K562 (cell line): ENCODE results near the gene ATP6V0C. TPM values are rescaled to one million over a fixed set of nuclear protein-coding genes. Genes with fewer than 3 reads are reported as not detected.

Source experiments
- DACH1 ChIP-seq: fragments of 450-650 bp; IDR thresholded peaks from 2 replicates; pipeline ENCODE4 v1.6.1; 2018; ENCODE audit not compliant: partially characterized antibody
- ELF2 ChIP-seq: fragments of 250-450 bp; sonication (Bioruptor Pico); IDR thresholded peaks from 2 replicates; pipeline ENCODE4 v1.5.0; 2021; ENCODE audit warnings: mild to moderate bottlenecking
- ERF ChIP-seq: fragments of 450-650 bp; formaldehyde crosslinking; IDR thresholded peaks from 2 replicates; pipeline ENCODE4 v1.4.0; 2020; ENCODE audit warnings: mild to moderate bottlenecking, mixed read lengths
- IRF1 ChIP-seq: sonication (generic); formaldehyde crosslinking; IDR thresholded peaks from 2 replicates; pipeline ENCODE4 v1.8.0; 2022; ENCODE audit warnings: missing genetic modification reagents, mild to moderate bottlenecking, borderline replicate concordance
- PHB ChIP-seq: fragments of 250-450 bp; sonication (Bioruptor Pico); IDR thresholded peaks from 2 replicates; pipeline ENCODE4 v1.5.0; 2021
- POLR2H ChIP-seq: IDR thresholded peaks from 2 replicates; pipeline ENCODE4 v1.6.1; 2016; ENCODE audit warnings: missing genetic modification characterization, low read depth, mild to moderate bottlenecking, control low read depth, missing compliant biosample characterization, moderate library complexity
- RBBP5 ChIP-seq: fragments of 200-600 bp; sonication (generic); IDR thresholded peaks from 2 replicates; pipeline ENCODE4 v1.6.1; 2012; ENCODE audit warnings: borderline replicate concordance, mild to moderate bottlenecking, low read length, control low read depth, inconsistent platforms; ENCODE audit not compliant: insufficient read depth, poor library complexity, severe bottlenecking
- RBM25 ChIP-seq: fragments of 200-400 bp; formaldehyde crosslinking; IDR thresholded peaks from 2 replicates; pipeline ENCODE4 v1.6.1; 2018; ENCODE audit warnings: low read length, low read depth, moderate library complexity; ENCODE audit not compliant: severe bottlenecking
- SLC30A9 ChIP-seq: fragments of 250-450 bp; sonication (Bioruptor Pico); IDR thresholded peaks from 2 replicates; pipeline ENCODE4 v1.8.0; 2022; ENCODE audit warnings: mild to moderate bottlenecking, moderate library complexity
- SMAD4 ChIP-seq: fragments of 250-450 bp; sonication (Bioruptor Pico); conservative IDR thresholded peaks from 2 replicates; pipeline ENCODE4 v1.8.0; 2021; ENCODE audit warnings: inconsistent platforms, mild to moderate bottlenecking, moderate library complexity
- SMARCE1 ChIP-seq: fragments of 450-650 bp; IDR thresholded peaks from 2 replicates; pipeline ENCODE4 v1.7.1; 2016; ENCODE audit warnings: mild to moderate bottlenecking
- SP2 ChIP-seq: IDR thresholded peaks from 2 replicates; pipeline ENCODE4 v1.6.1; 2011; ENCODE audit warnings: mild to moderate bottlenecking, low read depth, low read length, moderate library complexity; ENCODE audit not compliant: poor library complexity, severe bottlenecking; ENCODE audit errors: extremely low read depth
- TEAD1 ChIP-seq, 2 experiments: fragments of 450-650 bp in 1 of 2; sonication (generic) in 1 of 2; formaldehyde crosslinking; IDR thresholded peaks; 2 replicates each; pipeline versions ENCODE4 v1.4.0 to v1.8.0; 2020 to 2022; ENCODE audit warnings: mild to moderate bottlenecking in 2 of 2, missing genetic modification reagents in 1 of 2
- TEAD2 ChIP-seq: fragments of 450-650 bp; IDR thresholded peaks from 2 replicates; pipeline ENCODE4 v1.6.1; 2016; ENCODE audit warnings: missing genetic modification characterization, control low read depth, missing compliant biosample characterization
- ZEB2 ChIP-seq: fragments of 450-650 bp; IDR thresholded peaks from 2 replicates; pipeline ENCODE4 v1.6.1; 2016
- ZKSCAN3 ChIP-seq: fragments of 250-450 bp; sonication (Bioruptor Pico); IDR thresholded peaks from 2 replicates; pipeline ENCODE4 v1.4.0; 2020
- ZKSCAN8 ChIP-seq: fragments of 200-800 bp; sonication (Bioruptor generic); IDR thresholded peaks from 2 replicates; pipeline ENCODE4 v1.6.1; 2016; ENCODE audit warnings: missing genetic modification characterization, missing compliant biosample characterization
- ZNF133 ChIP-seq: fragments of 250-450 bp; sonication (Bioruptor Pico); IDR thresholded peaks from 2 replicates; pipeline ENCODE4 v1.4.0; 2020; ENCODE audit warnings: mild to moderate bottlenecking
- ZNF274 ChIP-seq: IDR thresholded peaks from 2 replicates; pipeline ENCODE4 v1.6.1; 2011; ENCODE audit warnings: low read depth, mild to moderate bottlenecking, low read length, moderate library complexity, borderline replicate concordance
- ZNF668 ChIP-seq: fragments of 250-450 bp; sonication (Bioruptor Pico); IDR thresholded peaks from 2 replicates; pipeline ENCODE4 v1.8.0; 2022; ENCODE audit warnings: mild to moderate bottlenecking, inconsistent platforms
- ZNF707 ChIP-seq: fragments of 250-450 bp; sonication (Bioruptor Pico); conservative IDR thresholded peaks from 2 replicates; pipeline ENCODE4 v1.8.0; 2022; ENCODE audit warnings: inconsistent platforms, mild to moderate bottlenecking, moderate library complexity
- polyA plus RNA-seq, 8 experiments: library from polyadenylated mRNA; depleted of rRNA in 4 of 8; stranded (reverse) in 5 of 8; unstranded in 3 of 8; fragments of >200 nt; fragmentation: Nextera tagmentation in 2 of 8; fragmentation: Illumina TruSeq in 1 of 8; extraction: Ambion mirVana in 2 of 8; extraction: Trizol in 1 of 8; gene quantifications; 2 replicates each; pipeline versions ENCODE4 v1.2.1 to v1.2.3, GENCODE V29; 2011 to 2014; ENCODE audit warnings: inconsistent platforms in 1 of 8, missing spikeins in 1 of 8
- total RNA-seq, 7 experiments: library from RNA; depleted of rRNA in 6 of 7; stranded (reverse); fragments of >200 nt in 6 of 7; fragmentation: Illumina TruSeq in 2 of 7; extraction: Trizol in 2 of 7; gene quantifications; 2 replicates each; pipeline versions ENCODE4 v1.2.1 to v1.2.3, GENCODE V29; 2011 to 2021; ENCODE audit warnings: low replicate concordance in 1 of 7
- TF ChIP-seq, protein P1 (sequence below), 2 experiments: fragments of 450-650 bp; IDR thresholded peaks; 2 replicates each; pipeline ENCODE4 v1.6.1; 2016

ATP6V0C gene
- total and polyA plus RNA-seq, 9 of the 15 experiments (the other 6 are each of a cell fraction or from before 2014, with no cell fraction given), result 2.9 to 228 (median 22.7) TPM

DNA sequence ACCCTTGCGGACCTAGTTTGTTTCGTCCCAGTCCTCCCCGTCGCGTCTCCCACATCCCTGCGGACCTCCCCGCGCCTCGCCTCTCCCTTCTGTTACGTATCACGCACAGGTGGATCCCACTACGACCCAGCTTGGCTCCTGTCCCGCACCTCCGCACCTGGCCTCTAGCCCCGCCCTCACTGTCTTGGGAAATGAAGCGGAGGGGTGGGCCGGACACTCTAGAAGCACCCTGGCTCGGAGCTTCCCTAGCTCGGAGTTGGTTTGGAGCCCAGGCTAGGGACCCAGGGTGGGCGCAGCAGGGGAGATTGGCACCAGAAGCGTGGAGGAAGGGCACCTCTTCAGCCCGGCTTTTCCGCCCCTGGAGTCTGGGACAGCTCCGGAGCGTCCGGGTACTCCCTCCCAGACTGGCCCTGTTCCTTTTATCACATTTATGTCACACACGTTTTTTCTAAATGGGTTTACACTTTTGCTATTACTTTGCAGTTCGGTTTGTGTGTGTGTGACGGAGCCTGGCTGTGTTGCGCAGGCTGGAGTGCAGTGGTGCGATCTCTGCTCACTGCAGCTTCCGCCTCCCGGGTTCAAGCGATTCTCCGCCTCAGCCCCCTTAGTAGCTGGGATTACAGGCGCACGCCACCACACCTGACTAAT, 18.9 kb downstream of the ATP6V0C start (continued):
- TF ChIP-seq, protein P1, sequence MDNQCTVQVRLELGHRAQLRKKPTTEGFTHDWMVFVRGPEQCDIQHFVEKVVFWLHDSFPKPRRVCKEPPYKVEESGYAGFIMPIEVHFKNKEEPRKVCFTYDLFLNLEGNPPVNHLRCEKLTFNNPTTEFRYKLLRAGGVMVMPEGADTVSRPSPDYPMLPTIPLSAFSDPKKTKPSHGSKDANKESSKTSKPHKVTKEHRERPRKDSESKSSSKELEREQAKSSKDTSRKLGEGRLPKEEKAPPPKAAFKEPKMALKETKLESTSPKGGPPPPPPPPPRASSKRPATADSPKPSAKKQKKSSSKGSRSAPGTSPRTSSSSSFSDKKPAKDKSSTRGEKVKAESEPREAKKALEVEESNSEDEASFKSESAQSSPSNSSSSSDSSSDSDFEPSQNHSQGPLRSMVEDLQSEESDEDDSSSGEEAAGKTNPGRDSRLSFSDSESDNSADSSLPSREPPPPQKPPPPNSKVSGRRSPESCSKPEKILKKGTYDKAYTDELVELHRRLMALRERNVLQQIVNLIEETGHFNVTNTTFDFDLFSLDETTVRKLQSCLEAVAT (IDR thresholded peaks at IDR 0.05), result no peak
- TF ChIP-seq SLC30A9 (CRISPR knock-in tag), result no peak
- TF ChIP-seq ZNF274, result no peak
- TF ChIP-seq PHB (CRISPR knock-in tag), result no peak
- TF ChIP-seq ZEB2, result peak; percentile 66; the same call in 1 of the 2 replicates
- no peak for TF ChIP-seq RBM25
- no peak for TF ChIP-seq ERF (CRISPR knock-in tag)
- no peak; the same call in 1 of the 2 replicates for TF ChIP-seq SMARCE1
- no peak for TF ChIP-seq RBBP5
- TF ChIP-seq ZKSCAN3 (CRISPR knock-in tag), result no peak
- TF ChIP-seq SP2, result no peak
- no peak for TF ChIP-seq TEAD1 (CRISPR knock-in tag; IDR thresholded peaks at IDR 0.05)
- TF ChIP-seq ZNF133 (CRISPR knock-in tag), result no peak
- no peak for TF ChIP-seq SMAD4 (CRISPR knock-in tag)
- TF ChIP-seq POLR2H (tag), result 0 out of 2 replicates have a peak, but pooled peaks have one; percentile 5
- no peak for TF ChIP-seq ZNF668
- no peak for TF ChIP-seq DACH1
- no peak for TF ChIP-seq ELF2 (CRISPR knock-in tag)
- TF ChIP-seq TEAD2 (tag), result no peak
- TF ChIP-seq ZKSCAN8 (CRISPR knock-in tag), result no peak
- no peak for TF ChIP-seq IRF1
- no peak for TF ChIP-seq ZNF707 (CRISPR knock-in tag)
